D721Med (cell line): ENCODE data around the gene FITM1.
A peak's percentile ranks its signal among the peaks of the same experiment; 100 is the strongest.

Experiments
- DNase-seq: peaks from one replicate; pipeline ENCODE4 v3.0.0; 2011; ENCODE audit warnings: low spot score; ENCODE audit not compliant: insufficient read length
- FAIRE-seq: peaks from 2 replicates; lab custom pipeline; 2011; peaks lifted over from hg19 to GRCh38; lab: Jason Lieb, UNC
- CTCF ChIP-seq: IDR thresholded peaks from 2 replicates; pipeline ENCODE4 v1.5.1; 2012; ENCODE audit warnings: mild to moderate bottlenecking, control low read depth; ENCODE audit not compliant: insufficient read depth; ENCODE audit errors: missing control alignments

The FITM1 gene

GRCh38 chr14:24132061-24132685 is 1.7 kb downstream of the FITM1 start:
- TF ChIP-seq CTCF: no peak
- no peak for DNase-seq
- no peak for FAIRE-seq

DNA sequence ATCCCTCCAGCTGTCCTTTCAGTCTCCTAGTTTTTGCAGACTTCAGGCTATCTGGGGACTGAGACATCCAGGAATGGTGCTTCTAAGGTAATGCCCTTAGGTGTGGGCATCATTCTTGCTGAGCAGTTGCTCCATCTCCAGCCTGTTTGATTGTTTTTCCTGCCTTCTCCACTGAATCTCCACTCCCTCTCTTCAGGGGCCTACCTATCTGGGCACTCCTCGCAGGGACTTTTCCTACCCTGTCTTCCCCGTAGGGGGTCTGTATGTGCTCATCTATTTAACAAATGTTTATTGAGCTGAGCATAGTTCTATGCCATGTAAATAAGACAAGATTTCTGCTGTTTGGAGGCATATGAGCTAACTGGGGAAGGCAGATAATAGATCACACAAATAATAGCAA is 2.5 kb downstream of the FITM1 start:
- TF ChIP-seq CTCF: no peak
- FAIRE-seq: no peak
- no peak for DNase-seq

- DNase-seq (no peak), FAIRE-seq (no peak)
- no peak for TF ChIP-seq CTCF
These were observed 3.3 kb downstream of the FITM1 start for GRCh38 chr14:24133735-24134134.

DNA sequence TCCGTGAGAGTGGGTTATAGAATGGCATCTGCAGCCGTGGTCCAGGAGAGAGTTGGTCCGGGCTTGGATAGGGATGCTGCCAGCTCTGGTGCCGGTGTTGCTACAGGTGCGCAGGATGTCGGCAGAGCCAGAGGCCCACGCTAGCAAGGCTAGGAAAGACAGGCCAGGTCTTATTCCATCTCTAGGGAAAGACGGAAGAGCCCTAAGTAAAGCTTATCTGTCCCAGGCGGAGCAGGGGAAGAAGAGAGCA is 5.0 kb downstream of the FITM1 start:
- no peak for TF ChIP-seq CTCF
- FAIRE-seq: no peak
- no peak for DNase-seq

GRCh38 chr14:24135834-24136683 is 5.6 kb downstream of the FITM1 start, which contains the start of gene PSME1:
TSS of gene PSME1 (plus strand) at chr14:24136194. CDS start at chr14:24136263, 69 bp downstream.
- no peak for TF ChIP-seq CTCF
- no peak for FAIRE-seq

DNA sequence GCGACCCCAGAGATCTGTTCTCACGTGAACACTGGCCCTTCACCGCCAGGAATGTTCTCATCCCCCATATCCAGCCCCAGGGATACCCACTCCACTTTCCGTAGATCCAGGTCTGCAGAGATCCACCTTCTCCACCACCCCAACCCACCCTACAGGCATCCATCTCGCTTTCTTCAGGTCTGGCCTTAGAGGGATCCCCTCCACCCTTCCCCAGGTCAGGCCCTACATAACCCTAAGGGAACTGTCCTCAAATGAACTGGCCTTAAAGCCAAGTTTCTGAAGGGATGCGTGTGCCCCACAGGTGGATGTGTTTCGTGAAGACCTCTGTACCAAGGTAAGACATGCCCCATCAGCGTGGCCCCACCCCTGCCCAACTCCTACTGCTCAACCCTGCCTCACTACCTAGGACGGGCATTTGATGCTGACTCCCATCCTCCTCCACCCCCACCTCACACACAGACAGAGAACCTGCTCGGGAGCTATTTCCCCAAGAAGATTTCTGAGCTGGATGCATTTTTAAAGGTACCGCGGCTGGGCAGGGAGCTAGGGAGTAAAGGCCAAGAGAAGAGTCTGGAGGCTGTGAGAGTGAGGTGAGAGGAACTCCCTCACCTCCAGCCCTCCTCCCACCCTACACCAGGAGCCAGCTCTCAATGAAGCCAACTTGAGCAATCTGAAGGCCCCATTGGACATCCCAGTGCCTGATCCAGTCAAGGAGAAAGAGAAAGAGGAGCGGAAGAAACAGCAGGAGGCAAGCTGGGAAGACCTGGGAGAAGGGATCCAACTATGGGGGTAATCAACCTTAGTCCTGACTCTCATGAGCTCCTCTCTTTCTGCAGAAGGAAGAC is 6.4 kb downstream of the FITM1 start:
- no peak for DNase-seq
- no peak for TF ChIP-seq CTCF
- no peak for FAIRE-seq

More at GRCh38 chr14:24135834-24136683, 5.6 kb downstream of the FITM1 start, which contains the start of gene PSME1:
- peak; percentile 90 for DNase-seq
